GM18511 (cell line): ENCODE results near the gene NRIP1.
A peak's percentile ranks its signal among the peaks of the same experiment; 100 is the strongest.

Experiments used
- ATAC-seq: cut with Tn5 transposase; IDR thresholded peaks from one replicate; pipeline ENCODE4 v1.9.1; 2021; ENCODE audit warnings: mild to moderate bottlenecking, moderate library complexity; ENCODE audit not compliant: unreplicated experiment

Gene NRIP1, protein sequence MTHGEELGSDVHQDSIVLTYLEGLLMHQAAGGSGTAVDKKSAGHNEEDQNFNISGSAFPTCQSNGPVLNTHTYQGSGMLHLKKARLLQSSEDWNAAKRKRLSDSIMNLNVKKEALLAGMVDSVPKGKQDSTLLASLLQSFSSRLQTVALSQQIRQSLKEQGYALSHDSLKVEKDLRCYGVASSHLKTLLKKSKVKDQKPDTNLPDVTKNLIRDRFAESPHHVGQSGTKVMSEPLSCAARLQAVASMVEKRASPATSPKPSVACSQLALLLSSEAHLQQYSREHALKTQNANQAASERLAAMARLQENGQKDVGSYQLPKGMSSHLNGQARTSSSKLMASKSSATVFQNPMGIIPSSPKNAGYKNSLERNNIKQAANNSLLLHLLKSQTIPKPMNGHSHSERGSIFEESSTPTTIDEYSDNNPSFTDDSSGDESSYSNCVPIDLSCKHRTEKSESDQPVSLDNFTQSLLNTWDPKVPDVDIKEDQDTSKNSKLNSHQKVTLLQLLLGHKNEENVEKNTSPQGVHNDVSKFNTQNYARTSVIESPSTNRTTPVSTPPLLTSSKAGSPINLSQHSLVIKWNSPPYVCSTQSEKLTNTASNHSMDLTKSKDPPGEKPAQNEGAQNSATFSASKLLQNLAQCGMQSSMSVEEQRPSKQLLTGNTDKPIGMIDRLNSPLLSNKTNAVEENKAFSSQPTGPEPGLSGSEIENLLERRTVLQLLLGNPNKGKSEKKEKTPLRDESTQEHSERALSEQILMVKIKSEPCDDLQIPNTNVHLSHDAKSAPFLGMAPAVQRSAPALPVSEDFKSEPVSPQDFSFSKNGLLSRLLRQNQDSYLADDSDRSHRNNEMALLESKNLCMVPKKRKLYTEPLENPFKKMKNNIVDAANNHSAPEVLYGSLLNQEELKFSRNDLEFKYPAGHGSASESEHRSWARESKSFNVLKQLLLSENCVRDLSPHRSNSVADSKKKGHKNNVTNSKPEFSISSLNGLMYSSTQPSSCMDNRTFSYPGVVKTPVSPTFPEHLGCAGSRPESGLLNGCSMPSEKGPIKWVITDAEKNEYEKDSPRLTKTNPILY (N-terminal part only)

DNA sequence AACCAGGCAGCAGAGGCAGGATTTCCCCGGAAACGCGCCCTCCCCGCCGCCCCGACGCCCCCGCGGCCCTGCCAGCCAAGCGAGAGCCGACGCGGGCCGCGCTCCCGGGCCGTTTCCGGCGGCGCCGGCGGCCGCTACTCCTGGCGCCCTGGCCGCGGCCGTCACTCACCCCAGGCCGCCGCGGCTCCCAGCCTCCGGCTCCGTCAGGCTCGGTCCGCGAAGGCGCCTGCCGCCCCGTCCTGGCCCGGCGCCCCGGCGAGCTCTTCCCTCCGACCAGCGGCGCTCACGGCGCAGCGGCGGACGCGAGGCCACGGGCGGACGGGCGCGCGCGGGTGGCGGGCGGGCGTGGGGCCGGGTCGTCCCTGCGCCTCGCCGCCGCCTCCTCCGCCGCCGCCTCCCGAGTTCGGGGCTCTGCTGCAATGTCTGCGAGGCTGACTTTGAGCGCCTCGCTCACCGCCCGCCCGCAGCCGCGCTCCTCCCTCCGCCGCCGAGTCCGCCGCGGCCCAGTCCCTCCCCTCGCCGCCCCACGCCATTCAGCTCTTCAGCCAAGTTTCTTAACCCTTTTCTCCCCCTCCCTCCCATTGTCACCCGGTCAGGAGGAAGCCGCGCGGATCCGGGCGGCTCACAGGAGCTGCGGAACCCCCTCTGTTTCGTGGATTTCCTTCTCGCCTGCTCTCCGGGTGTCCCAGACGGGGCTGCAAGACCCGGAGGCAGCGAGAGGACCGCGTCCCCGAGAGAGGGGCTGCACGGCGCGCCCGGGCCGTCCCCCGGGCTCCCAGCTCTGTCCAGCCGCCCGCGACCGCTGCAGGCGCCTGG is at the start of gene NRIP1:
NRIP1 (minus strand) TSS at position 425 of the 816 bp plus-strand sequence. CDS start 96,808 bp downstream, outside the sequence.
- ATAC-seq = peak; percentile 83

DNA sequence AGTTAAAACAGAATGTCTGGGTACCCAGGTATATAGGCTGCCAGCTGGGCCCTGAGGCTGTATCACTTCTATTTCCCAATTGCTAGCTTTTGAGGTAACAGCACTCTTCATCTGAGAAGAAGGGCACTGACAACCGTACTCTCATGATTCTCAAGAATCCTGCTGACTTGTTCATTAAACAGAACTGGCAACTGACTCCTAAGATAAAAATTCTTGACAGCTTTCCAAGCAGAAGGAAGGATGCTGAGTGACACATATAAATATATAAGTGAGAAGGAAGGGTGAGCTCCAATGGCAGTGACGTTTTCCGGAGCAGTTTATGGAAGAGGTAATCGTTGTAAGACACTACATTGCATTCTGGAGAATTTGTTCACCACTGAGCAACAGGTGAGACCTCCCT is 48.1 kb upstream of the NRIP1 start:
- no peak for ATAC-seq

DNA sequence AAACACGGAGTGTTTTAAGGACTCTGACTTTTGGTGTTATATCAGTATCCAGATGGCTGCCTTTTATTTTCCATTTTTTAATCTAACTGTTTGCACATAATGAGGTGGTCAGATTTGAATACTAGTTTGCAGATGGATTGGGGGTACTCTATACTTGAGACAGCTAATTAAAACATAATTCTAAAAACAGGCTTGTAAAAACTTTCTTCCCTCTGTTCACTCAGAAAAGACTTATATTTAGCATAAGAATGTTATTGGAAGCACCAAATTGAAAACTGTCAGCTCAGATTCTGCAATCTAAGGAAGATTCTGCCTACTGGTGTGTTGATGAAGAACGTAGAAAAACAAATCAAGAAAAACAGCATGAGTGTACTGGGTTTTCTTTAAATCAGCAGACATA is 44.0 kb upstream of the NRIP1 start:
- no peak for ATAC-seq

DNA sequence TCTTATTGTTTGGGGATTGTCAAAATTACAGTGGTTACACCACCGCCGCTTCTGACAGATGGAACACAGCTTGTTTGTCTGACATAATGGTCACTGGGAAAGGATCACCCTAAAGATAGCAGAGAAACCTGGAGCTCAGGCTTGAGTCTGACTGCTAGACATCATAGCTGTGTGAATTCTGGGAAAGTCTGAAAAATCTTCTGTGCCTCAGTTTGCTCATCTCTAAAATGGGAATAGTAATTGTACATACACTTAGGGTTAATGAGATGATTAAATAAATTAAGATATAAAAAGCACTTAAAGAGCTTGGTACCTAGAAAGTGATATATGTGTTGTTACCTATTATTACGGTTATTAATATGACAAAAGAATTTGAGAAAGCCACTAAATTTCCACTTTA is 39.7 kb upstream of the NRIP1 start:
- ATAC-seq = no peak

DNA sequence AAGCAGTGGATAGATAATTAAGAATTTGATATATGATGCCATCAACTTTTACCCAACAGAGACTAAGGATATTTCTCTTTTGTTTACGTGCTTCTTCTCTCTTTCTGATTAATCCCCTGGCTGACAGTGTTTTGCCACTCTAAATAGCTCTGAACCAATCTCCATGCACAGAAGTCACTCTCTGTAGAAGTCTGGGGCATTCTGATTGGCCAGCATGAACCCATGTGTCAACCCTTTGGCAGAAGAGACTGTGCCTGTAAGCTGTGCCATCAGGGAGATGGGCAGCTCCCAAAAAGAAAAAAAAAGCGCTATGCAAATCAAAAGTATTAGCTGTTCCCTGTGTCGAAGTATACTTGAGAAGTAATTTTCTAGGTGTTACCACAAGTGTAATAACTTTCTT is 34.1 kb upstream of the NRIP1 start:
- ATAC-seq = no peak

DNA sequence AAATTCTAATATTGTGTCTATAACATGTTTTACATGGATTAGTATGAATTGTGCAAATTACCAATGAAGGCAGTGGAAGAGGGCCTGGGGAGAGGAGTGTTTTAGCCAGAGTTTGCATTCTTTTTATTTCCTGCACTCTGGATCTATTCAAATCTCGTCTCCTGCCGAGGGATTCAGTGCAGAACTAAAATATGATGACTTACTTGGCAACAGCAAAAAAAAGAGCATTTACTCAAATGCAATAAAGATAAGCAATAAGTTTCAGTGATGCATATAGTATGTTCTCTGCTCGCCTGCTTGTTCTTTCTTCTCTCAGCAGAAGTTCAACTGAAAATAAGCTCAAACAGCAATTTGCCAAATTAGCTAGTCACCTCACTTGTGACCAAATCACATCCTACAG is 33.4 kb upstream of the NRIP1 start:
- no peak for ATAC-seq

DNA sequence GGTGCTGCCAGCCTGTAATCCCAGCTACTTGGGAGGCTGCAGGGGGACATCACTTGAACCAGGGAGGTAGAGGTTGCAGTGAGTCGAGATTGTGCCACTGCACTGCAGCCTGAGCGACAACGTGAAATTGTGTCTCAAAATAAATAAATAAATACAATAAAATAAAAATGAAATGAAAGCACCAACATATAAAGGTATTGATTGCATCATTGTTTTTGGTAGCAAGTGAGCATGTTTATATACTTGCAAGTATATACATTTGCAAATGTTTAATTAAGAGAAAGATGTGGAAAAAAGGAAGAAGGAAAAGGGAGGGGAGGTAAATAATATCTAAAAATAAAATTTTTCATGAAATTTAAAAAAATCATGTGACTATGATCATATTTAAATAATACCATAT is 32.8 kb upstream of the NRIP1 start:
- ATAC-seq = no peak

DNA sequence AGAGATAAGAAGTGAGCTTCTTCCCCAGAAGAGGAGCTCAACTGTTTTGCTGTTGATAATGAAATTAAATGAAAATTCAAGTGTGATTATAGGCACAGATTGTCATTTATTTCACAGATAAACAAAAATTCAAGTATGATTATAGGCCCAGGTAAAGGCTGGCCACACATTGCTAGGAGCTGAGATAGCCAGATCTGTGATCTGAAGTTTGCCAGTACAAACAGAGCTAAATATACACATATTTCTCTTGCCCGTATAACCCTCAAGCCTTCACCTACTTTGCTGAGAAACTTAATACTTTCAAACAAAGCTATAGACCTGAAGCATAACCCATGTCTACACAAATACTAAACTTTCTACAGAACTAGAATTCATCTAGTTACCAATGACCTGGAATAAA is 31.3 kb upstream of the NRIP1 start:
- ATAC-seq = no peak

DNA sequence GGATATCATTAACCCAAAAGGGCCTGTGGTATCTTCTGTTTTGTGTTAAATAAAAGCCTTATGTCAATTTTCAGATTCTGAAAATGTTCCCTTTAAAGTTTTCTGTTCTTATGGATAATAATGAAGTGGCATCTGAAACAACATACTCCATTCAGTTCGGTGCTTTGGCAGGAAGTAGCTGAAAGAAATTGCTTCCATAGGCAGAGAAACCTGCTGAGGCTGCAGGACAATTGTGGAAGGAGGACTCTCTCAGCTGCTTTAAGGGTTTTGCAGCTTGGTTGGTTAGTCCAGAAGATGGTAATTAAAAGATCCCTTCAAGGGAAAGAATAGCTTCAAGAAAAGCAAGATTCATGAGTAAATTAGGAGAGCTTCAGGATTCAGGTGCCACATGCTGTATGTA is 30.5 kb upstream of the NRIP1 start:
- ATAC-seq = no peak

DNA sequence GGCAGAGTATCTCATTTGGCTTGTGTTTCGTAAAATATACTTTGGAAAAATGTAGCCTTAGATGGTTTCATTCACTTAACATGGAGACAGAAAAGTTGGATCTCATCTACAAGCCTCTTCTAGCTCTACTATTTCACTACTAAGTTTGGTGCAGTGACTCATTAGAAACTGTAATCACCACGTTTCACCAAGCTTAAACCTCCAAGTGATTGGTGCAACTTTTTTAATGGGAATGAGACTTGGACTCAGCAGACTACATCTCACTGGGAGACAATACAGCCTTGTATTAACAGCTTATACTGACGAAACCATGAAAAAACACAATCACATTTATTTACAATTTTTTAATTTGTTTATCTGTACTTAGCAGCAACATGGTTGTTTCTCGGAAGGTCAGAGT is 29.9 kb upstream of the NRIP1 start:
- no peak for ATAC-seq

DNA sequence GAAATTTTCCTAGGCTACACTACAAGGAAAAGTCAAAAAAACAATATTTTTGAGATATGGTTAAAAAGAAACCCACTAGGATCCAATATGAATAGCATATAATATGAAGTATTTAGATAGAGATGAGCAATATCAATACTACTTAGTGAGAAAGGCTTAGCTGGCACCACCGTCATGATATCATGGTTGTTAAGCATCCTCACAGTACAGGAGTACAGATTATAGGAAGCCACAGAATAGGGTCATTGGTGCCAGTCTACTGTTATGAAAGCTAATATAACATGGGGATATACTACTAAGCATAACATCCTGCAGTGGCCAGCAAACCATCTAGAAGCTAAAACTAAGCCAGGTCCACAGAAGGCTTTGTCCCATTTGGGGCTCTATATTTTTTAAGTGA is 28.4 kb upstream of the NRIP1 start:
- ATAC-seq = no peak

DNA sequence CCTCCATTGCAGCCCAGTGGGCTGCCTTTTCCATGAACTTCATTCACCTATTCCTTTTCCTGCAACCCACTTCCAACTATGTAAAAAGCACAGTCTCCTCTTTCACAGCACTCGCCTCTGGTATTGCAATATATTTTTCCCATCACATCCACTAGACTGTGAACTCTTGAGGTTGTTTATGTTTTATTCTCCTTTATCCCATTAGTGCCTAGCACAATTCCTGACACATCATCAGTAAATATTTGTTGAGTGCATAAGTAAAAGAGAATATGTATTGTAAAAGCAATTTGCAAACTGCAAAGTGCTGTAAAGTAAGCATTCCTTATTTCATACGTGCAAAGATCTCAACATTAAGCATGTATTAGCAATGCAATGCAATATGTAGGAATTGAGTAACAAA is 27.9 kb upstream of the NRIP1 start:
- ATAC-seq = no peak

DNA sequence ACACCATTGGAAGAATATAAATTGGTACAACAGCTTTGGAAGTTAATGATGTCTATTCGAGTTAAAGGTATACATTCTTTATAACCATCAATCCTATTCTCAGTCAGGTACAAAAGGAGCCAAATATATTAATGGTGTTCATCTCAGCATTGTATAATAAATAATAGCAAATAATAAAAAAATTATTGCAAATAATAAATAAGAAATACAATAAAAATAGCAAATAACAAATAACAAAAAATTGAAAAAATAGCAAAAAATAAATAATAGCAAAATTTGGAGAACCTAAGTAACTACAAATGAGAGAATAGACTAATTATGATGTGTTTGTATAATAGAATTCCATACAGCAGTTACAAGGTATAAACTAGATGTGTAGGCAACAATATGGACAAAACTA is 25.6 kb upstream of the NRIP1 start:
- no peak for ATAC-seq

DNA sequence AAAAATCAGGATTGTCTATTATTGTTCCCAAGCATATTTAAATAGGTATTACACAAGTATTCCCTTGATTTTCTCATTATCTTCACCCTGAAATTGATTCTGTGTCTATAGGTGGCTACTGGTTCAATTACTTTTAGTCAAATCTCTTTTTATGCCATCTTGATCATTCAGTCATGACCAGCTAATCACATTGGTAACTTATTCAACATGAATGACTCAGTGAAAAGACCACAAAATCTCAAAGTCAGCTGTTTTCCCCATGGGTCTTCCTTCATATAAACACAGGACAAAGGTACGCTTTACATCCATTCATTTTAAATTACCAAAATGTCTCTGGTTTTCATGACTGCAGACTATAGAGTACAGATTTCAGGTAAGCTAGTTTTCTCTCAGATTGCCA is 23.7 kb upstream of the NRIP1 start:
- no peak for ATAC-seq

DNA sequence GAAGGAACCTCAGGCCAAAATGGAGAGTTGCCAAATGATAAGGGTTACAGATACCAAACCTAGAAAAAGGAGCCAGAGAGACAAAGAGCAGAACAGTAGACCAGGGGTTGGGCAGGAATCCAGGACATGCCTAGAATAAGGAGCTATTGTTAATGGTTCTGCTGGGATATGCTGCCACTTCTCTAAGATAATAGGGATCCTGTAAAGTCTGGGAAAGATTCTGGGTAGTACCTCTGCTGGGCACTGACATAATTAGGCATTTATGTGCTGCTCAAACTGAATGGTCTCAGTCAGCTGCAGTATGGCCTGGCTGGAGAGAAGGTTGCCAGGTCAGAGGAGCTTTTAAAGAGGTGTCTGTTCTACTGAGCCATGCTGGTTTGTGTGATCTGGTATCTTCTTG is 19.9 kb upstream of the NRIP1 start:
- no peak for ATAC-seq

DNA sequence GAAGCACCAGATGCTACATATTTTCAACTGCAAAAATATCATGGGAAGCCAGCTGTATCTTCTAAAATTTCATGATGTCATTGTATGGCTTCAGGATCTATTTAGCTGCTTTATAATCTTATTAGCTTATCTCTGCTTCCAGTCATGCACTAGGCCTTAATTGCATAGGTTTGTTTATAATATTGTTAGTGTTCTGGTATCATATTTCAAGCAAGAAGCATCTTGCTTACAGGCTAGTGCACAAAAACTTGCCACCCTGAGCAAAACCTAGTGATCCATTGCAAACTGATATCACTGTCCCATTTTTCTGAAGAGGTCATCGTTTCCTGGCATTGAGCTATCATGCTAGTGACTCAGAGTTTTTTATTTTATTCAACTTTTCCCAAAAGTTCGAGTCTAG is 15.7 kb upstream of the NRIP1 start:
- ATAC-seq = no peak

DNA sequence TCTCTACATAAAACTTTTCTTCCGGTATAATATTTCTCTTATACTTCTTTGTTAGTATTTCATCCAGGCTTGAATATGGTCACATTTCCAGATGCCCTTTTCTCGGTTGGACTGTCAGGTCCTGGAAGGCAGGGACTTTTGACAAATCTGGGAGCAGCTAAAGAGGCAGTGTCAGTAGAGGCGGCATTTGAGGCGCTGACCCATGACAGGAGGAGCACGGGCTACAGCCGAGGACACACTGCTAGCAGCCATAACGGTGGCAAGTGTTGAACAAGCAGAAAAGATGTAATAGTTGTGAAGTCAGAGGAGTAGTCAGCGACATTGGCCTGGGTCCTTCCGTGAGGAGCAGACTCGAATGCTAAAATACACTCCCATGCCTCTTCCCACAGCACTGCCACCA is 14.5 kb upstream of the NRIP1 start:
- no peak for ATAC-seq

DNA sequence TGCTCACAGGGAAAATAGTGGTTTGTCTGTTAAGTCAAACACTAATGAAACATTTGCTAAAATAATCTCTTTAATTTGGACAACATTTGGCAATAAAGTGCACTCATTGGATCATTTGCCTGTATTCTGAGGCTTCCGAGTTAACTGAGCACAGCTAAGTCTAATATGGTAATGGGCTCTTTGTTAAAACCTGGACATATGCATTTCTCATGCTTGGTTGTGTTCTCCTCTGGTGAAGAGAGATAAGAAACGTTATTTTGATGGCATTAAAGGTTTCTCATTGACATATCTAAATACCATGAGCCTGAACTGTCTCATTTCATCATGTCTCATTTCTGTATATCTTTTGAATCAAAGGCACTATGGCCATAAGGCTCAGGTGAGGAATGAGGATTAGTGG is 13.4 kb upstream of the NRIP1 start:
- ATAC-seq = no peak

DNA sequence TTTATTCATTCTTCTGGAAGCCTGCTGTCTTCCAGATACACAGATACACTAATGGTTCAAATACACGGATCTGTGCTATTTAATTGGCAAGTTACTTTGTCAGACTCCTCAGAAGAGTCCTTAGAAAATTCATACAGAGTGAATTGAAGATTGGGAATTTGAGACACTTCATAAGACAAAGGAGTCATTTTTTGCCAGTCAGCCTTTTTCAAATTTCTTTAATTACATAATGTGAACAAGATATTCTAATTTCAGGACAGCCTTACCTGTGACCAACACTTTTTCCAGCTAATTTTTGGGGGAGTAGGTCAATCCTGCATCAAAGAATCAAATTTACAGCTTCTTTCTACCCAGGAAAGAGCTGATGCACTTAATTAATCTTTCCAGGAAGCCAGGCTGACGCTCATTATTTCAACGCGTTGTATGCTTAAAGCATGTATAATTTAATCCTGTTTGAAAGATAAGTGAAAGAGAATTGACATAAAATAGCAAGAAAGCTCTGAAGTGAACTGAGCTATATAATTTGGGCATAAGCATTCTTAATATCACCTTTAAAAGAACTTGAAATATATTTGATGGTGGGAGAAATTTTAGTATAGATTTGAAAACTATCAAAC is 12.8 kb upstream of the NRIP1 start:
- no peak for ATAC-seq

DNA sequence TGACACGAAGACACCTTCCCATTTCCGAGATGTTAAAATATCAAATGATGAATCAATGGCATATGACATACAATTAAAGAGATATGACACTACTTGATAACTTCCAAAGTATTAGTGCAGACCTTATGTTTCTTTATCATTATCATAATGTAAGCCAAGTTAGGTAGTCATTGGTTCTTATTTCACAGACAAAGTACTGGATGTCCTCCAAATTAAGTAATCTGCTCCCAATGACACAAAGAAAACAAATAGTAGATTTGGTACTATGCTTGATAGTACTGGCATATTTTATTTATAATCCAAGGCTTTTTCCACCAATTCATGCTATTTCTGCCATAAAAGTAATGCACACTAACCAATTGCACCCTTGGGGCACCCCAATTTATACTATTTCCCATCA is 11.9 kb upstream of the NRIP1 start:
- no peak for ATAC-seq

DNA sequence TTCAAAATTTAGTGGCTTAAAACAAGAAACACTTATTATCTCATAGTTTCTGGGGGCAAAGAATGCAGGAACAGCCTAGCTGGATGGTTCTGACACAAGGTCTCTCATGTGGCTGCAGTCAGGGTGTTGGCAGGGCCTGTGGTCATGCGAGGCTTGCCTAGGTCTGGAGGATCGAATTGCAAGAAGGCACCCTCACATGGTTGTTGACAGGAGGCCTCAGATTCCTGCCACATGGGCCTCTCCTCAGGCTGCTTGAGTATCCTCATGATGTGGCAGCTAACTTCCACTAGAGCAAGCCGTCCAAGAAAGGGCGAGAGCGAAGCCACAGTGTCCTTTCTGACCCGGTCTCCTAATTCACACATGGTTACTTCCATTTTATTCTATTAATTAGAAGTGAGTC is 6.2 kb upstream of the NRIP1 start:
- ATAC-seq = no peak
